ENCODE measurements around the gene CTTNBP2NL.

CTTNBP2NL gene

GRCh38 chr1:112509005-112509659 lies 113.1 kb downstream of the CTTNBP2NL start:
- DNase-seq: no peak

DNA sequence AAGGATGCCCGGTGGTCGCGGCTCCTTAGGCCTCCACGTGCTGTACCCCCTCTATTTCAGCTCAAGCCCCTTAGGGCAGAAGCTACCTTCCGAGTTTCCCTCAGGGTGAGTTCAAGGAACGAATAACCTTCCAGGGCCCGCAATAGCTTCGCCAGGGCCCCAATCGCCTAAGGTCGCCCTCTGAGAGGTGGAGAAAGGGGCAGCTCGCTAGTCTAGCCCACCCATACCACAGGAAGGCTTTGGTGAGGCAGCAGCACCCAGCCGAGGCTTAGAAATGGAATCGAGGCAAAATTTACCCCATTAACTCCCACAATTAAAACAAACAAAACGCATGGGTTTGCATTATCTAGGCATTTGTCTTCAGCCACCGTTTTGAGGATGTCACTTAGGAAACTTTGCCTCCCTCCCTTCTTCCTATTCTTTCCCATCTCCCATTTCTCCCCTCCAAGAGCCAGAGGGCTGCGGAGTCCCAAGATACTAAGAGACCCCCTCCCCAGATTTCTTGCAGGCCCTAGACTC lies 113.7 kb downstream of the CTTNBP2NL start:
- DNase-seq: no peak

DNA sequence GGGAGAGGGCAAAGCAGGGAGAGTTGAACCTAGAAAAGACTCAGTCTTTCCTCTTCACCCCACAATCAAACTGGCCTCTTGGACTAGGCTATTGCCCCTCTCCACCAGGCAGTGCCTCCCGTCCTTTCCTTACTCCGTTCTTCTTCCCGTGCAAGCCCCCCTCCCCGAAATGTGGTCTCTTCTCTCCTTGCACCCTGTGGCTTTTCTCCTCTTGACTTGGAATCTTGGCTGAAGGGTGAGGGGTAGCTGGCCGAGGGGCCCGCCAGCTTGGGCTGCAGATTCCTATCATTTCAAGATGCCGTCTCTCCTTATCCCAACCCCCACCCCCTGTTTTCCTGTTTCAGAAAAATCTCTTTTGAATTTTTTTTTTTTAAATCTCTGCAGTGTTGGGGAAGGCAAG lies 114.3 kb downstream of the CTTNBP2NL start:
- no peak for DNase-seq
